H1 (cell line): ENCODE measurements around the gene KRT76. TPM values are rescaled to one million over a fixed set of nuclear protein-coding genes. Genes with fewer than 3 reads are reported as not detected.

Experiments
- CTCF ChIA-PET: fragments of 300-600 bp; sonication (Branson Sonifier 250); formaldehyde crosslinking; loops from one replicate; lab custom pipeline; 2021; ENCODE audit not compliant: partially characterized antibody; lab: Charles Lee
- POLR2A ChIA-PET: fragments of 300-600 bp; sonication (Branson Sonifier 250); formaldehyde crosslinking; loops from one replicate; lab custom pipeline; 2021; ENCODE audit warnings: inconsistent platforms; ENCODE audit not compliant: partially characterized antibody; lab: Charles Lee
- DNase-seq, 2 experiments: peaks; one replicate each; pipeline versions ENCODE4 v3.0.0 to v3.0.0-alpha.2; 2010 to 2022; ENCODE audit warnings: low spot score in 2 of 2, low read depth in 1 of 2, mixed read lengths in 1 of 2
- FAIRE-seq: peaks from 2 replicates; lab custom pipeline; 2011; peaks lifted over from hg19 to GRCh38; lab: Jason Lieb, UNC
- H2AFZ ChIP-seq: 2 replicates; pipeline ENCODE4 v1.8.1; 2012; ENCODE audit warnings: low read length, inconsistent platforms
- H2AK5ac ChIP-seq: 2 replicates; pipeline ENCODE4 v1.6.1; 2013; ENCODE audit warnings: low read depth, low read length
- H2BK120ac ChIP-seq: replicated peaks from 2 replicates; pipeline ENCODE3; 2013; ENCODE audit warnings: low read depth, low read length, inconsistent platforms
- H2BK12ac ChIP-seq: 2 replicates; pipeline ENCODE4 v1.6.1; 2013; ENCODE audit warnings: low read depth, low read length
- H2BK15ac ChIP-seq: 2 replicates; pipeline ENCODE4 v1.6.1; 2013; ENCODE audit warnings: low read length
- H2BK20ac ChIP-seq: 2 replicates; pipeline ENCODE4 v1.6.1; 2013; ENCODE audit warnings: low read length
- H2BK5ac ChIP-seq: 2 replicates; pipeline ENCODE4 v1.6.1; 2013; ENCODE audit warnings: low read depth, low read length
- H3K14ac ChIP-seq: 2 replicates; pipeline ENCODE4 v1.6.1; 2013; ENCODE audit warnings: inconsistent platforms; ENCODE audit not compliant: insufficient read length
- H3K18ac ChIP-seq: 2 replicates; pipeline ENCODE4 v1.6.1; 2013; ENCODE audit warnings: low read length; ENCODE audit errors: extremely low read depth
- H3K23ac ChIP-seq: 2 replicates; pipeline ENCODE4 v1.6.1; 2013; ENCODE audit warnings: inconsistent platforms; ENCODE audit not compliant: insufficient read length
- H3K23me2 ChIP-seq: 2 replicates; pipeline ENCODE4 v1.6.1; 2013; ENCODE audit warnings: low read depth, low read length
- H3K27ac ChIP-seq: 2 replicates; pipeline ENCODE4 v1.6.1; 2011; ENCODE audit warnings: low read depth, low read length, inconsistent platforms
- H3K27me3 ChIP-seq, 4 experiments: replicated peaks in 1 of 4; 1 replicate in 1 of 4; 2 replicates in 3 of 4; pipeline versions ENCODE4 v1.6.1 to v1.8.1; 2011 to 2013; ENCODE audit warnings: low read length in 3 of 4, mild to moderate bottlenecking in 3 of 4, inconsistent platforms in 2 of 4, mixed read lengths in 2 of 4, moderate library complexity in 1 of 4; ENCODE audit not compliant: control insufficient read depth in 3 of 4, insufficient read depth in 3 of 4; ENCODE audit errors: extremely low read depth in 1 of 4
- H3K36me3 ChIP-seq, 4 experiments: 2 replicates each; pipeline versions ENCODE4 v1.6.1 to v1.8.1; 2011 to 2013; ENCODE audit warnings: mild to moderate bottlenecking in 4 of 4, low read length in 3 of 4, moderate library complexity in 2 of 4, control low read depth in 1 of 4, inconsistent platforms in 1 of 4; ENCODE audit not compliant: insufficient read depth in 4 of 4, control insufficient read depth in 2 of 4
- H3K4ac ChIP-seq: replicated peaks from 2 replicates; pipeline ENCODE3; 2013; ENCODE audit warnings: low read length, low read depth, mixed read lengths, inconsistent platforms; ENCODE audit not compliant: insufficient read length
- H3K4me1 ChIP-seq, 4 experiments: replicated peaks in 1 of 4; 1 replicate in 1 of 4; 2 replicates in 3 of 4; pipeline versions ENCODE4 v1.6.1 to v1.8.1; 2011 to 2013; ENCODE audit warnings: low read length in 3 of 4, inconsistent platforms in 2 of 4, mixed read lengths in 1 of 4; ENCODE audit not compliant: insufficient read depth in 4 of 4, control insufficient read depth in 3 of 4
- H3K4me2 ChIP-seq, 2 experiments: 2 replicates each; pipeline versions ENCODE4 v1.6.1 to v1.8.1; 2011 to 2013; ENCODE audit warnings: low read depth in 2 of 2, low read length in 2 of 2, control low read depth in 1 of 2, inconsistent platforms in 1 of 2, mild to moderate bottlenecking in 1 of 2; ENCODE audit not compliant: insufficient read depth in 1 of 2
- H3K4me3 ChIP-seq, 4 experiments: fragments of 200-600, 300-600 bp in 1 of 4; sonication (generic), shearing (Covaris generic), sonication (Bioruptor Twin) in 1 of 4; 2 replicates each; pipeline versions ENCODE4 v1.5.1 to v1.8.1; 2011 to 2016; ENCODE audit warnings: low read length in 4 of 4, low read depth in 3 of 4, control low read depth in 2 of 4, inconsistent platforms in 2 of 4, mild to moderate bottlenecking in 2 of 4, mixed read lengths in 1 of 4, moderate library complexity in 1 of 4; ENCODE audit not compliant: insufficient read depth in 2 of 4; ENCODE audit errors: extremely low read depth in 1 of 4
- H3K56ac ChIP-seq: replicated peaks from 2 replicates; pipeline ENCODE3; 2013; ENCODE audit warnings: low read depth, mild to moderate bottlenecking, mixed read lengths, low read length, inconsistent platforms; ENCODE audit not compliant: insufficient read length
- H3K79me1 ChIP-seq: 2 replicates; pipeline ENCODE4 v1.6.1; 2013; ENCODE audit warnings: low read depth, low read length, control low read depth
- H3K79me2 ChIP-seq, 2 experiments: 2 replicates each; pipeline versions ENCODE4 v1.6.1 to v1.8.1; 2012 to 2013; ENCODE audit warnings: low read length in 2 of 2, mild to moderate bottlenecking in 2 of 2, inconsistent platforms in 1 of 2; ENCODE audit not compliant: insufficient read depth in 2 of 2, control insufficient read depth in 1 of 2
- H3K9ac ChIP-seq, 4 experiments: replicated peaks in 1 of 4; 1 replicate in 1 of 4; 2 replicates in 3 of 4; pipeline versions ENCODE4 v1.6.1 to v1.8.1; 2011 to 2013; ENCODE audit warnings: low read depth in 3 of 4, low read length in 3 of 4, control low read depth in 2 of 4, mild to moderate bottlenecking in 2 of 4, moderate library complexity in 2 of 4, inconsistent platforms in 1 of 4; ENCODE audit errors: extremely low read depth in 1 of 4
- H3K9me3 ChIP-seq, 2 experiments: 2 replicates each; pipeline versions ENCODE4 v1.6.1 to v1.8.1; 2012 to 2013; ENCODE audit warnings: mild to moderate bottlenecking in 2 of 2, moderate library complexity in 2 of 2, control low read depth in 1 of 2, inconsistent platforms in 1 of 2, low read depth in 1 of 2, low read length in 1 of 2, mixed read lengths in 1 of 2; ENCODE audit not compliant: insufficient read depth in 2 of 2
- H4K20me1 ChIP-seq, 2 experiments: replicated peaks in 1 of 2; 2 replicates each; pipeline versions ENCODE3 to v1.8.1; 2011 to 2013; ENCODE audit warnings: inconsistent platforms in 2 of 2, low read length in 2 of 2, mild to moderate bottlenecking in 1 of 2; ENCODE audit not compliant: insufficient read depth in 2 of 2, control insufficient read depth in 1 of 2
- H4K5ac ChIP-seq: 2 replicates; pipeline ENCODE4 v1.6.1; 2013; ENCODE audit warnings: low read length, low read depth, mixed read lengths, inconsistent platforms; ENCODE audit not compliant: insufficient read length
- H4K8ac ChIP-seq: 2 replicates; pipeline ENCODE4 v1.8.0; 2013; ENCODE audit warnings: mild to moderate bottlenecking, moderate library complexity, low read length, inconsistent platforms; ENCODE audit not compliant: insufficient read depth; ENCODE audit errors: extremely low read depth
- H4K91ac ChIP-seq: replicated peaks from 2 replicates; pipeline ENCODE3; 2013; ENCODE audit warnings: low read length, mixed read lengths, inconsistent platforms; ENCODE audit not compliant: insufficient read length
- CTCF ChIP-seq, 3 experiments: IDR thresholded peaks; 1 replicate in 2 of 3; 2 replicates in 1 of 3; pipeline versions ENCODE4 v1.5.1 to v1.6.1; 2011; ENCODE audit warnings: low read length in 3 of 3, mild to moderate bottlenecking in 3 of 3, inconsistent platforms in 2 of 3, low read depth in 1 of 3, moderate library complexity in 1 of 3; ENCODE audit not compliant: insufficient read depth in 1 of 3; ENCODE audit errors: control extremely low read depth in 1 of 3
- RAD21 ChIP-seq, 2 experiments: IDR thresholded peaks in 1 of 2; conservative IDR thresholded peaks in 1 of 2; 2 replicates each; pipeline ENCODE4 v1.6.1; 2011; ENCODE audit warnings: low read depth in 2 of 2, low read length in 2 of 2, improper control_type of control experiment in 1 of 2, inconsistent platforms in 1 of 2, mild to moderate bottlenecking in 1 of 2, moderate library complexity in 1 of 2
- RBBP5 ChIP-seq: IDR thresholded peaks from 2 replicates; pipeline ENCODE4 v1.7.1; 2012; ENCODE audit warnings: low read depth, mild to moderate bottlenecking, inconsistent platforms, low read length, moderate library complexity, borderline replicate concordance
- SAP30 ChIP-seq: fragments of 300-600 bp; sonication (generic); IDR thresholded peaks from 2 replicates; pipeline ENCODE4 v1.7.1; 2012; ENCODE audit warnings: low read length, moderate library complexity, mild to moderate bottlenecking, inconsistent platforms; ENCODE audit not compliant: insufficient read depth, insufficient replicate concordance
- WGBS, 2 experiments: shearing (Covaris generic) in 1 of 2; methylation state at CpG; one replicate each; pipeline versions ENCODE4 v1.1.6 to v1.1.7; 2013 to 2015; ENCODE audit warnings: low lambda C conversion rate in 2 of 2, mixed read lengths in 2 of 2, inconsistent platforms in 1 of 2, low coverage in 1 of 2, missing lambda C conversion rate in 1 of 2; ENCODE audit not compliant: insufficient replicate concordance in 2 of 2, insufficient coverage in 1 of 2, insufficient read length in 1 of 2; ENCODE audit errors: extremely low coverage in 1 of 2, missing lambda C conversion rate in 1 of 2; 5-methylcytosine and 5-hydroxymethylcytosine counted together
- polyA plus RNA-seq, 7 experiments: library from polyadenylated mRNA; depleted of rRNA in 3 of 7; stranded (reverse) in 5 of 7; unstranded in 2 of 7; fragments of >200 nt in 5 of 7; fragments of 200-250 nt in 2 of 7; gene quantifications; 1 replicate in 5 of 7; 2 replicates in 1 of 7; 4 replicates in 1 of 7; pipeline versions ENCODE4 v1.2.1 to v1.2.3, GENCODE V29; 2011 to 2013; ENCODE audit warnings: missing spikeins in 2 of 7, mixed read lengths in 2 of 7
- total RNA-seq: library from RNA; stranded (reverse); fragmentation: NEBNext Ultra II Directional; extraction: Animal tissue kit (Norgen Biotek cat#: 25700); gene quantifications from 2 replicates; pipeline ENCODE4 v1.2.1, GENCODE V29; 2021
- TF ChIP-seq, protein P1 (sequence below): IDR thresholded peaks from 2 replicates; pipeline ENCODE4 v1.6.1; 2012; ENCODE audit warnings: inconsistent platforms

Gene KRT76
- total and polyA plus RNA-seq, 2 of the 8 experiments (the other 6 are each of a cell fraction or from before 2014, with no cell fraction given): not detected

- H3K27me3 ChIP-seq: no peaks in the 10 kb centered on the region
- H2AK5ac ChIP-seq: no peak overlapping the region
- peak overlapping the region; percentile 97; the same call in 1 of the 2 replicates for H2BK12ac ChIP-seq
- CTCF ChIA-PET: interaction anchor here (0.8 to 1.9 kb wide), 7 partner anchors 13 to 149 kb away, joined by 3 to 5 read pairs (median 3); no protein-coding TSS in a partner anchor
- H3K4ac ChIP-seq: no peak overlapping the region
- no peaks in the 10 kb centered on the region for H4K20me1 ChIP-seq
- no peak overlapping the region for H4K5ac ChIP-seq
- 0 out of 2 replicates have a peak overlapping the region, but pooled peaks have one; percentile 74 for H2BK15ac ChIP-seq
- peak; percentile 60 for FAIRE-seq
- peak overlapping the region; percentile 12 to 33; a peak in 2 of 4 replicates for H3K4me2 ChIP-seq
- H3K23ac ChIP-seq: no peak overlapping the region
- POLR2A ChIA-PET: interaction anchor here (1.3 kb wide), 1 partner anchor 91 kb away, joined by 3 read pairs; no protein-coding TSS in a partner anchor
- no peak overlapping the region for H3K14ac ChIP-seq
- TF ChIP-seq RAD21 (IDR thresholded peaks at IDR 0.05 in 1 of 2, conservative IDR thresholded peaks at IDR 0.05 in 1 of 2; ENCODE audit: low read depth in 2 of 2, low read length in 2 of 2) (peak in 1 of 2 experiments; percentile 6; a peak in 1 of 4 replicates), RBBP5 (no peak), SAP30 (no peak), CTCF (IDR thresholded peaks at IDR 0.05; ENCODE audit: control extremely low read depth in 1 of 3, insufficient read depth in 1 of 3, low read depth in 1 of 3, low read length in 3 of 3) (peak in 1 of 3 experiments; percentile 17; a peak in 1 of 4 replicates)
- TF ChIP-seq, protein P1, sequence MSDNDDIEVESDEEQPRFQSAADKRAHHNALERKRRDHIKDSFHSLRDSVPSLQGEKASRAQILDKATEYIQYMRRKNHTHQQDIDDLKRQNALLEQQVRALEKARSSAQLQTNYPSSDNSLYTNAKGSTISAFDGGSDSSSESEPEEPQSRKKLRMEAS: peak; percentile 14; the same call in 1 of the 2 replicates
- H3K4me3 ChIP-seq: no peak overlapping the region
- H4K8ac ChIP-seq: no peak overlapping the region
- peak overlapping the region; percentile 64; the same call in 1 of the 2 replicates for H2BK5ac ChIP-seq
- H3K4me1 ChIP-seq: peaks cover 3 to 13% (median 5%) of the 10 kb centered on the region in 4 experiments
- WGBS, 2 experiments: 55% methylated on average over 1 of the region's 1 CpG; no CpG with 5 or more reads in 1 of the 2 experiments
- DNase-seq: no peak
- H3K27ac ChIP-seq: no peak overlapping the region; the same call in 1 of the 2 replicates
- no peaks in the 10 kb centered on the region for H3K79me2 ChIP-seq
- no peaks in the 10 kb centered on the region for H3K9me3 ChIP-seq
- 0 out of 7 replicates have a peak overlapping the region, but pooled peaks of 1 of the 4 experiments have one; percentile 32 for H3K9ac ChIP-seq
- H3K36me3 ChIP-seq: no peaks in the 10 kb centered on the region
- H2AFZ ChIP-seq: peak overlapping the region; percentile 92; the same call in 1 of the 2 replicates
- H3K18ac ChIP-seq: no peak overlapping the region
- 0 out of 2 replicates have a peak overlapping the region, but pooled peaks have one; percentile 16 for H2BK20ac ChIP-seq
- H3K56ac ChIP-seq: no peak overlapping the region
- no peak overlapping the region for H2BK120ac ChIP-seq
- H4K91ac ChIP-seq: peak overlapping the region; percentile 86
- peaks cover 2% of the 10 kb centered on the region; the same call in 1 of the 2 replicates for H3K23me2 ChIP-seq
- H3K79me1 ChIP-seq: no peaks in the 10 kb centered on the region
Observed at GRCh38 chr12:52805000-52805399, 27.9 kb upstream of the KRT76 start.
